HepG2 (cell line): ENCODE results near the gene METAP2. TPM values are rescaled to one million over a fixed set of nuclear protein-coding genes. Genes with fewer than 3 reads are reported as not detected.

Source experiments
- BORCS8-MEF2B ChIP-seq: sonication (generic); formaldehyde crosslinking; IDR thresholded peaks from 2 replicates; pipeline ENCODE4 v1.8.0; 2022; ENCODE audit warnings: mild to moderate bottlenecking, missing genetic modification reagents
- FOXK1 ChIP-seq: sonication (generic); formaldehyde crosslinking; IDR thresholded peaks from 2 replicates; pipeline ENCODE4 v1.4.0; 2020; ENCODE audit warnings: low read depth, missing genetic modification reagents, borderline replicate concordance
- FOXP1 ChIP-seq, 2 experiments: fragments of 450-650 bp in 1 of 2; IDR thresholded peaks; 2 replicates each; pipeline ENCODE4 v1.6.1; 2017 to 2018; ENCODE audit warnings: antibody characterized with exemption in 1 of 2
- MAFG ChIP-seq: sonication (generic); formaldehyde crosslinking; IDR thresholded peaks from 2 replicates; pipeline ENCODE4 v1.5.1; 2020; ENCODE audit warnings: mild to moderate bottlenecking, missing genetic modification reagents
- MXI1 ChIP-seq: IDR thresholded peaks from 3 replicates; pipeline ENCODE4 v1.6.1; 2012; ENCODE audit warnings: low read depth, low read length, inconsistent platforms, borderline replicate concordance
- PCBP1 ChIP-seq: fragments of 200-400 bp; formaldehyde crosslinking; IDR thresholded peaks from 2 replicates; pipeline ENCODE4 v1.6.1; 2017; ENCODE audit warnings: mild to moderate bottlenecking, low read depth, low read length, borderline replicate concordance
- REL ChIP-seq: sonication (generic); formaldehyde crosslinking; conservative IDR thresholded peaks from 2 replicates; pipeline ENCODE4 v1.8.0; 2022; ENCODE audit warnings: mild to moderate bottlenecking, missing genetic modification reagents, moderate library complexity
- SCMH1 ChIP-seq: sonication (generic); formaldehyde crosslinking; IDR thresholded peaks from 2 replicates; pipeline ENCODE4 v1.9.0; 2021; ENCODE audit warnings: missing genetic modification reagents, mild to moderate bottlenecking, borderline replicate concordance
- SIX1 ChIP-seq: sonication (generic); formaldehyde crosslinking; IDR thresholded peaks from 2 replicates; pipeline ENCODE4 v1.4.0; 2020; ENCODE audit warnings: missing genetic modification reagents, borderline replicate concordance
- SNAPC2 ChIP-seq: sonication (generic); formaldehyde crosslinking; IDR thresholded peaks from 2 replicates; pipeline ENCODE4 v1.8.1; 2022; ENCODE audit warnings: mild to moderate bottlenecking, missing genetic modification reagents
- ZNF33A ChIP-seq: sonication (generic); formaldehyde crosslinking; IDR thresholded peaks from 2 replicates; pipeline ENCODE4 v1.5.1; 2020; ENCODE audit warnings: missing genetic modification reagents, mild to moderate bottlenecking, moderate library complexity, borderline replicate concordance
- polyA plus RNA-seq, 8 experiments: library from polyadenylated mRNA; depleted of rRNA in 3 of 8; stranded (reverse) in 7 of 8; unstranded in 1 of 8; fragments of >200 nt; fragmentation: Illumina TruSeq in 4 of 8; extraction: Trizol in 4 of 8; gene quantifications; 2 replicates each; pipeline versions ENCODE4 v1.2.1 to v1.2.3, GENCODE V29; 2011 to 2016; ENCODE audit warnings: low read depth in 4 of 8, missing spikeins in 1 of 8, mixed read lengths in 1 of 8; ENCODE audit not compliant: insufficient read depth in 1 of 8
- total RNA-seq, 5 experiments: library from RNA; depleted of rRNA; stranded (reverse); fragments of >200 nt; fragmentation: Illumina TruSeq; extraction: Trizol; gene quantifications; 2 replicates each; pipeline ENCODE4 v1.2.3, GENCODE V29; 2016; ENCODE audit warnings: low read depth in 1 of 5
- TF ChIP-seq, protein P1 (sequence below): sonication (generic); formaldehyde crosslinking; IDR thresholded peaks from 2 replicates; pipeline ENCODE4 v1.5.0; 2020; ENCODE audit warnings: mild to moderate bottlenecking, missing genetic modification reagents
- TF ChIP-seq, protein P2 (sequence below): sonication (generic); formaldehyde crosslinking; IDR thresholded peaks from 2 replicates; pipeline ENCODE4 v1.5.1; 2020; ENCODE audit warnings: mild to moderate bottlenecking, missing genetic modification reagents, moderate library complexity
- TF ChIP-seq, protein P3 (sequence below): sonication (generic); formaldehyde crosslinking; IDR thresholded peaks from 2 replicates; pipeline ENCODE4 v1.4.0; 2020; ENCODE audit warnings: missing genetic modification reagents
- TF ChIP-seq, protein P4 (sequence below), 2 experiments: sonication (generic) in 1 of 2; formaldehyde crosslinking in 1 of 2; IDR thresholded peaks; 2 replicates each; pipeline versions ENCODE4 v1.4.0 to v1.6.1; 2016 to 2020; ENCODE audit warnings: borderline replicate concordance in 1 of 2, low read depth in 1 of 2, mild to moderate bottlenecking in 1 of 2, missing genetic modification reagents in 1 of 2

Gene METAP2
- total and polyA plus RNA-seq, 2 of the 13 experiments (the other 11 are each of a cell fraction or from before 2014, with no cell fraction given), result 67.8 to 131 TPM

DNA sequence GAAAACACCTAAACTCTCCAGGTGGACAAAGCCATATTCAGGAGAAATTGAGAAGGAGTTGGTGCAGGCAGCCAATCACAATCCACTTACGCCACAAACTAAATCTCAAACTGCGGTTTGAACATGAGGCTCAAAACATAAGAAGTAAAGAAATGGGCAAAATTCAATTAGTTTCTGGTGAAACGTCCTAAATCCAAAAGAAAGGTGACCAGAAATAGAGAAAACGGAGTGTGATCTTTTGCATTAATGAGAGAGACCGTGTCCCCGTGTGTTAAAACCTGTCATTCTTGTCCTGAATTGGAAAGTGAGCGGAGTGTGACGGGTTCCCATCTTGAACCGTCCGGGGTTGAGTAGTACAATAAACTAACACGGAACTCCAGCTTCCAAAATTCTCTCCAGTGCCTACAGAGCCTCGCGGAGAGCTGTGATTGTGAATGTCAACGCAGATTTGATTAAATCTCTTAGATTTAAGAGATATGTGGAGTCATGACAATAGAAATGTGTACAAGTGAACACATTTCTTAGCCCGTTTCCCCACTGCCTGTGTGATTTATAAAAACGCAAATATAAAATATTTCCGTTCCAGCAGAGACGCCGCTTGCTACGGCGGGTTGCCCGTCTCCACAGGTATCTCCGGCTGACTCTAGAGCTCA, 595 bp upstream of the METAP2 start (continued):
- TF ChIP-seq SCMH1 (CRISPR knock-in tag) (no peak), FOXP1 (IDR thresholded peaks at IDR 0.05) (no peak), FOXP1 (CRISPR knock-in tag; IDR thresholded peaks at IDR 0.05) (no peak), BORCS8-MEF2B (CRISPR knock-in tag) (no peak), SIX1 (no peak), PCBP1 (no peak), MAFG (CRISPR knock-in tag) (no peak), MXI1 (no peak), REL (no peak), SNAPC2 (CRISPR knock-in tag) (no peak), FOXK1 (CRISPR knock-in tag) (no peak), ZNF33A (CRISPR knock-in tag) (no peak)
- TF ChIP-seq, protein P1, sequence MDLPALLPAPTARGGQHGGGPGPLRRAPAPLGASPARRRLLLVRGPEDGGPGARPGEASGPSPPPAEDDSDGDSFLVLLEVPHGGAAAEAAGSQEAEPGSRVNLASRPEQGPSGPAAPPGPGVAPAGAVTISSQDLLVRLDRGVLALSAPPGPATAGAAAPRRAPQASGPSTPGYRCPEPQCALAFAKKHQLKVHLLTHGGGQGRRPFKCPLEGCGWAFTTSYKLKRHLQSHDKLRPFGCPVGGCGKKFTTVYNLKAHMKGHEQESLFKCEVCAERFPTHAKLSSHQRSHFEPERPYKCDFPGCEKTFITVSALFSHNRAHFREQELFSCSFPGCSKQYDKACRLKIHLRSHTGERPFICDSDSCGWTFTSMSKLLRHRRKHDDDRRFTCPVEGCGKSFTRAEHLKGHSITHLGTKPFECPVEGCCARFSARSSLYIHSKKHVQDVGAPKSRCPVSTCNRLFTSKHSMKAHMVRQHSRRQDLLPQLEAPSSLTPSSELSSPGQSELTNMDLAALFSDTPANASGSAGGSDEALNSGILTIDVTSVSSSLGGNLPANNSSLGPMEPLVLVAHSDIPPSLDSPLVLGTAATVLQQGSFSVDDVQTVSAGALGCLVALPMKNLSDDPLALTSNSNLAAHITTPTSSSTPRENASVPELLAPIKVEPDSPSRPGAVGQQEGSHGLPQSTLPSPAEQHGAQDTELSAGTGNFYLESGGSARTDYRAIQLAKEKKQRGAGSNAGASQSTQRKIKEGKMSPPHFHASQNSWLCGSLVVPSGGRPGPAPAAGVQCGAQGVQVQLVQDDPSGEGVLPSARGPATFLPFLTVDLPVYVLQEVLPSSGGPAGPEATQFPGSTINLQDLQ (CRISPR knock-in tag), result no peak
- TF ChIP-seq, protein P2, sequence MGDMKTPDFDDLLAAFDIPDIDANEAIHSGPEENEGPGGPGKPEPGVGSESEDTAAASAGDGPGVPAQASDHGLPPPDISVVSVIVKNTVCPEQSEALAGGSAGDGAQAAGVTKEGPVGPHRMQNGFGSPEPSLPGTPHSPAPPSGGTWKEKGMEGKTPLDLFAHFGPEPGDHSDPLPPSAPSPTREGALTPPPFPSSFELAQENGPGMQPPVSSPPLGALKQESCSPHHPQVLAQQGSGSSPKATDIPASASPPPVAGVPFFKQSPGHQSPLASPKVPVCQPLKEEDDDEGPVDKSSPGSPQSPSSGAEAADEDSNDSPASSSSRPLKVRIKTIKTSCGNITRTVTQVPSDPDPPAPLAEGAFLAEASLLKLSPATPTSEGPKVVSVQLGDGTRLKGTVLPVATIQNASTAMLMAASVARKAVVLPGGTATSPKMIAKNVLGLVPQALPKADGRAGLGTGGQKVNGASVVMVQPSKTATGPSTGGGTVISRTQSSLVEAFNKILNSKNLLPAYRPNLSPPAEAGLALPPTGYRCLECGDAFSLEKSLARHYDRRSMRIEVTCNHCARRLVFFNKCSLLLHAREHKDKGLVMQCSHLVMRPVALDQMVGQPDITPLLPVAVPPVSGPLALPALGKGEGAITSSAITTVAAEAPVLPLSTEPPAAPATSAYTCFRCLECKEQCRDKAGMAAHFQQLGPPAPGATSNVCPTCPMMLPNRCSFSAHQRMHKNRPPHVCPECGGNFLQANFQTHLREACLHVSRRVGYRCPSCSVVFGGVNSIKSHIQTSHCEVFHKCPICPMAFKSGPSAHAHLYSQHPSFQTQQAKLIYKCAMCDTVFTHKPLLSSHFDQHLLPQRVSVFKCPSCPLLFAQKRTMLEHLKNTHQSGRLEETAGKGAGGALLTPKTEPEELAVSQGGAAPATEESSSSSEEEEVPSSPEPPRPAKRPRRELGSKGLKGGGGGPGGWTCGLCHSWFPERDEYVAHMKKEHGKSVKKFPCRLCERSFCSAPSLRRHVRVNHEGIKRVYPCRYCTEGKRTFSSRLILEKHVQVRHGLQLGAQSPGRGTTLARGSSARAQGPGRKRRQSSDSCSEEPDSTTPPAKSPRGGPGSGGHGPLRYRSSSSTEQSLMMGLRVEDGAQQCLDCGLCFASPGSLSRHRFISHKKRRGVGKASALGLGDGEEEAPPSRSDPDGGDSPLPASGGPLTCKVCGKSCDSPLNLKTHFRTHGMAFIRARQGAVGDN (CRISPR knock-in tag), result no peak
- TF ChIP-seq, protein P3, sequence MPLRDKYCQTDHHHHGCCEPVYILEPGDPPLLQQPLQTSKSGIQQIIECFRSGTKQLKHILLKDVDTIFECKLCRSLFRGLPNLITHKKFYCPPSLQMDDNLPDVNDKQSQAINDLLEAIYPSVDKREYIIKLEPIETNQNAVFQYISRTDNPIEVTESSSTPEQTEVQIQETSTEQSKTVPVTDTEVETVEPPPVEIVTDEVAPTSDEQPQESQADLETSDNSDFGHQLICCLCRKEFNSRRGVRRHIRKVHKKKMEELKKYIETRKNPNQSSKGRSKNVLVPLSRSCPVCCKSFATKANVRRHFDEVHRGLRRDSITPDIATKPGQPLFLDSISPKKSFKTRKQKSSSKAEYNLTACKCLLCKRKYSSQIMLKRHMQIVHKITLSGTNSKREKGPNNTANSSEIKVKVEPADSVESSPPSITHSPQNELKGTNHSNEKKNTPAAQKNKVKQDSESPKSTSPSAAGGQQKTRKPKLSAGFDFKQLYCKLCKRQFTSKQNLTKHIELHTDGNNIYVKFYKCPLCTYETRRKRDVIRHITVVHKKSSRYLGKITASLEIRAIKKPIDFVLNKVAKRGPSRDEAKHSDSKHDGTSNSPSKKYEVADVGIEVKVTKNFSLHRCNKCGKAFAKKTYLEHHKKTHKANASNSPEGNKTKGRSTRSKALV (CRISPR knock-in tag), result no peak
- TF ChIP-seq, protein P4, sequence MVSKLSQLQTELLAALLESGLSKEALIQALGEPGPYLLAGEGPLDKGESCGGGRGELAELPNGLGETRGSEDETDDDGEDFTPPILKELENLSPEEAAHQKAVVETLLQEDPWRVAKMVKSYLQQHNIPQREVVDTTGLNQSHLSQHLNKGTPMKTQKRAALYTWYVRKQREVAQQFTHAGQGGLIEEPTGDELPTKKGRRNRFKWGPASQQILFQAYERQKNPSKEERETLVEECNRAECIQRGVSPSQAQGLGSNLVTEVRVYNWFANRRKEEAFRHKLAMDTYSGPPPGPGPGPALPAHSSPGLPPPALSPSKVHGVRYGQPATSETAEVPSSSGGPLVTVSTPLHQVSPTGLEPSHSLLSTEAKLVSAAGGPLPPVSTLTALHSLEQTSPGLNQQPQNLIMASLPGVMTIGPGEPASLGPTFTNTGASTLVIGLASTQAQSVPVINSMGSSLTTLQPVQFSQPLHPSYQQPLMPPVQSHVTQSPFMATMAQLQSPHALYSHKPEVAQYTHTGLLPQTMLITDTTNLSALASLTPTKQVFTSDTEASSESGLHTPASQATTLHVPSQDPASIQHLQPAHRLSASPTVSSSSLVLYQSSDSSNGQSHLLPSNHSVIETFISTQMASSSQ (IDR thresholded peaks at IDR 0.05; ENCODE audit: low read depth), result no peak
- TF ChIP-seq, protein P4 (CRISPR knock-in tag; IDR thresholded peaks at IDR 0.05; ENCODE audit: borderline replicate concordance), result 0 out of 2 replicates have a peak, but pooled peaks have one; percentile 16
- TF ChIP-seq, all 625 proteins: peak for 17
